Activated CD4-positive, alpha-beta T cell treated with anti-CD3 and anti-CD28 coated beads for 4 hours (primary cell): ENCODE data around the gene LHFPL3.
"Not testable (repeated sequence)": the region's sequence is repeated elsewhere in the genome, so short reads cannot be mapped to it uniquely, and the experiment has no call there.

Experiments
- DNase-seq, 2 donors: peaks; one replicate each; pipeline ENCODE4 v3.0.0-alpha.2; 2020

LHFPL3 gene

DNA sequence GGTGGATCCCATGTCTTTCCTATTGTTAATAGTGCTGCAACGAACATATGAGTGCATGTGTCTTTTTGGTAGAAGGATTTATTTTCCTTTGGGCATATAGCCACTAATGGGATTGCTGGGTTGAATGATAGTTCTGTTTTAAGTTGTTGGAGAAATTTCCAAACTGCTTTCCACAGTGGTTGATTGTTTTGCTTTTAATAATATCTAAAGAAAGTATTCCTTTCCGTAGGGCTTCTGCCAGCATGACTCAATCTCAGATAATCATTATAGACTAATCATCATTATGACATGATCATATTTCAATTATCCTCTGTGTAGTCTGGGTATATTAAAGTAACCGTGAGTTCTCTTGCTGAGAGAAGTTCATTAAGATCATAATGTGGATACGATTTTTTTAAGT, 575.4 kb downstream of the LHFPL3 start:
- DNase-seq, result no peak

DNA sequence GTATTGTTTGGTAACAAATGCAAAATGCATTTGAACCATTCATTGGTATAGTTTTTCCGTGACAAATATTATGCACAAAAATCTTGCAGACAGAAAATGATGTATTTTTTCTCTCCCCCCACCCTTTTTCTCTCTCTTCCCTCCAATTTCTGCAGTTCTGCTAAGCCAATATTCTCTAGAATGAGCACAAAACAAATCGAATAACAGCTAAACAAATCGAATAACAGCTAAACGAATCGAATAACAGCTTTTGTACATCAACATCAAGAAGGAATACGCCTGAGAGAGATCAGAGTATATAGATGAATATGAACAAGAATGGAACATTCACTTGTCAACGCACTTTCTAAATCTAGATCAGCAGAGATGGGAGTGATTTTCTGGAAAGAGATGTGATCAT, 577.6 kb downstream of the LHFPL3 start:
- no peak for DNase-seq

DNA sequence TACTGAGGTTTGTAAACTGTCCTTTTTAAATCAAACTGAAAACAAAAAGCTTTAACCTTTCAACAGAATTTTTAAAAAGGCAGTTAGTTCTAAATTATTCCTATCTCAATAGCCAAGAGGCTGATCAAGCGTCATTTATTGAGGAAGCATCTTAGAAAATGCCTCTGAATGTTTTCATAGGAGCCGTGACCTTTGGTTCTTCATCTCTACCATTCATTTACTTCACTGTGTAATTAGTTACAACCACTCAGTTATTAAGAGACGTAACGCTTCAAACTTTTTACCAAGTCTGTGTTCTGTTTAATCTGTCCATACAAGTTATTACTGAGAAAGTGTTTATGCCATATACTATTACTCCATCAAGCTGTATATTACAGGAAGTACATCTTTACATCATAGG, 578.2 kb downstream of the LHFPL3 start:
- DNase-seq, result no peak

DNA sequence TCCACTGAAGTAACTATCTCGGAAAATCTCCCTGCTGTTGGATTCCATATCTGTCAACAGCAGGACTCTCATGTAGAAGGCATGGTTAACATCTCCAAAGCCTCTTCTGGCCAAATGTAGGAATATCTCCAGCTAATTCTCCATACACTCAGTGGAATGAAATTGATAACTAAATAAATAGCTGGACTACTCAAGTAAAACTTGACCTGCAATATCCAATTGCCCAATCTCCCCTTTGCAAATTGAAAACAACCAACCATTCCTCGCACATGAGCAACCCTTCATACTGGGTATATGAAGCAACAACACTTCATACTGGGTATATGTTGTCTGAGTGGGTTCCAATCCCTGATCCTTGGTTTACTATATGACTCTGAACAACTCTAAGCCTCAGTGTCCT, 580.2 kb downstream of the LHFPL3 start:
- no peak for DNase-seq

DNA sequence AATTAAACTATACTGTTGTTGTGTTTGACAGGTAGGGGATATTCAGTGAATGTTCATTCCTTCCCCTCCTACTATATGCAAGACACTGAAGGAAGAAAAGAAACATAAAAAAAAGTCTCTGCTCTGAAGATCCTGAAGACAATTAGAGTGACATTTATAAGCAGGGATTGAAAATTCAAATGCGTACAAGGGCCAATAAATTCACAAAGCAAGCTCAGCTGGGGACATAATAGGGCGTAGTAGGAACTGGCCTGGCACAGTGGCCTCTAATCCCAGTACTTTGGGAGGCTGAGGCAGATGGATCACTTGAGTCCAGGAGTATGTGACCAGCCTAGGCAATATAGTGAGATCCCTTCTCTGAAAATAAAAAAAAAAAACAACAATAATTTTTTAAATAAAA, 580.7 kb downstream of the LHFPL3 start:
- DNase-seq, result no peak

DNA sequence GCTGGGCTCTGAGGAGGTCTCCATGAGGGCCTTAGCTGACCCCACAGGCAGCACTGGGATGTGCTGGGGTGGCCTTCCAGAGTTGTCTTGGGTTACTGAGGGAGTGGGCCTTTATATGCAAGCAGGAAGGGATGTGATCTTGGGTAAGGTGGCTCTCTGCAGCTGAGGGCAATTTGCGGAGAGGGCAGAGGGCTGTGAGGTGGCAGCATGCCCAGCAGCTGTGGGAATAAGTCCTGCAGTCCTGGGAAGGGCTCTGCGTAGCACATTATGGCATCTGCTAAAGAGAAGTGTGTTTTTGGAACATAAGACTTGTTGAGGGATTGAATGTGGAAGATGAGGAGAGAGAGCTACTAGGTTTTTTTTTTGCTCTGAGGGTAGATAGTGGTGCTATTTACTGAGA, 586.0 kb downstream of the LHFPL3 start:
- no peak for DNase-seq

DNA sequence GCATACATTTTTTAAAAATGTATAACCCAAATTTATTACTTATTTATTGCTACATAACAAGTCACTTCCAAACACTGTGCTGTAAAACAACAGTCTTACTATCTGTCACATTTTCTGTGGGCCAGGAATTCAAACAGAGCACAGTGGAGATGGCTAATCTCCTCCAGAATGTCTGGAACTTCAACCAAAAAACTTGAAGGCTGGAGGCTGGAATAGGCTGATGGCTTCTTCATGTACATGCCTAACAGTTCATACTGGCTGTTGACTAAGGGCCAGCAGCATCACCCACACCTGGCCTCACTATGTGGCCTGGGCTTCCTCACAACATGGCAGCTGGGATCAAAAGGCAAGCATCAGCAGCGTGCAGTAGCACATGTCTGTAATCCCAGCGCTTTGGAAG, 593.2 kb downstream of the LHFPL3 start:
- DNase-seq, result no peak

DNA sequence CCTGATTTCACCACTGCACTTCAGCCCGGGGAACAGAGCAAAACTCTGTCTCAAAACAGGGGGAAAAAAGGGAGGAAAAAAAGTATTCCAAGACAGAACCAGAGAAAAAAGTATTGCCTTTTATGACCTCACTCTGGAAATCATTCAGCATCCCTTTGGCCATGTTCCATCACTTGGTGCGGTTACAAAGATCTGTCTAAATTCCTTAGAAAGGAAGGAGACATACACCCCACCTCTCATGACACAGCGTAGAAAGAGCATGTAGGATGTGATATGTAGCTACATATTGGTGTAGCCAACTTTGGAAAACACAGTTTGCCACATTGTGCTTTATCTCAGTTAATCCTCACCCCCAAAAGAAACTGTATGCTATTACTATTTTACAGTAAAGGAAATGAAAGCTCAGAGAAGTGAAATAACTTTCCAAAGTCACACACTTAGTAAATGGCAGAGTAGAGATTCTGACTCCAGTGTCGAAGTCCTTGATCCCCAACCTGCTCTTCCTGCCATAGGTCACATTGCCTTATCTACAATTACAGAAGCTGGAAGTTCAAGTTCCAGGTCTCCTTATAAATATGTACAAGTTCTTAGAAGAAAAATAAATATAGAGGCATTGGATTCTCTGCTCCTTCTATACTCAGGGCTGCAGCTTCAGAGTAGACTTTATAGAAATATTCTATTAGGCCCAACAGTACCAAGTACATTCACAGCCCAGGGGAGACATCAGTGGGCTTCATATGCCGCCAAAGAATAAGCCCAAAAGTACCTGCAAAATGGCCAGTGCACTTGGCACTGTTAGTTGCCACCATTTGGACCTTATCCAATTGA, 594.0 kb downstream of the LHFPL3 start:
- DNase-seq, result no peak

DNA sequence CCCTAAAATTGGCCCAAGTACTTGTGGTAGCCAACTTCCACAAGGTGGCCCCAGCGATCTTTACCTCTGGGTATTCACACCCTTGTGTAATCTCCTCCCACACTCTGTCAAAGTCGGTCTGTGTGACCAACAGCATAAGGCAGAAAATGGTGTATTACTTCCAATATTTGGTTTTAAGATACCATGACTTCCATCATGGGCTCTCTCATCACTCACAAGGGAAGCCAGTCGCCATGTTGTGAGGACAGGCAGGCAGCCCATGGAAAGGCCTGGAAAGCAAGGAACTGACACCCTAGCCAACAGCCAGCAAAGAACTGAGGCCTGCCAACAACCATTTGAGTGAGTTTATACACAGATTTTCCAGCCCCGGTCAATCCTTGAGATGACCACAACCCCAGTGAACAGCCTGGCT, 594.6 kb downstream of the LHFPL3 start:
- DNase-seq, result peak; percentile 68 to 73

DNA sequence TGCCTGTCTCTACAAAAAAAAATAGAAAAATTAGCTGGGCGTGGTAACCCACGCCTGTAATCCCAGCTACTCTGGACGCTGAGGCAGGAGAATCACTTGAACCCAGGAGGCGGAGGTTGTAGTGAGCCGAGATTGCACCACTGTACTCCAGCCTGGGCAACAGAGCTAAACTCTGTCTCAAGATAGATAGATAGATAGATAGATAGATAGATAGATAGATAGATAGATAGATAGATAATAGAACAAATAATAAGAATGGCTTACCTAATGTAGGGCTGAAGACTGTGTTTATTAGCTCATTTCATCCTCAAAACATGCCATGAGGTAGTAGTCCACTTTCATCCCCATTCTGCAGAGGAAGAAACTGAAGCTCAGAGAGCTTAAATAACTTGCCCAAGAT, 597.8 kb downstream of the LHFPL3 start:
- not testable (repeated sequence) for DNase-seq

DNA sequence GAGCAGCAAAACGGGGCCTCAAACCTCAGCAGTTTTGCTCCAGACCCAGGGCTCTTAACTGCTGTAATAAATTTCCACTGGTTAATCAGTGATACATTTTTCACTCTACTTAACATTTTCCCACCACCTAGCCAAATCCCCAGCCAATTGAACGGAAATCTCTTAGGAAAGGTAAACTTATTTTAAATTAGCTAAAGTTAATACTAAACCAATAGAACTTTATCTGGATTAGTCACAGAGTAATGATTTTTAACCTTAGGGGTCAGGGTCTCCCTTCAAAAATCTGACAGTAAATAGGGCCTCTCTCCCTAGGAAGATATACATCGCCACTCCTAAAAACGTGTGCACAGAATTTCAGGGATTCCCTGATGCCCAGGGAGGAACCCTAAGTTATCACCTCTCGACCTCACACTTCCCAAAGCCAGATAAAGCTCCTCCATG, 598.2 kb downstream of the LHFPL3 start:
- DNase-seq, result no peak

DNA sequence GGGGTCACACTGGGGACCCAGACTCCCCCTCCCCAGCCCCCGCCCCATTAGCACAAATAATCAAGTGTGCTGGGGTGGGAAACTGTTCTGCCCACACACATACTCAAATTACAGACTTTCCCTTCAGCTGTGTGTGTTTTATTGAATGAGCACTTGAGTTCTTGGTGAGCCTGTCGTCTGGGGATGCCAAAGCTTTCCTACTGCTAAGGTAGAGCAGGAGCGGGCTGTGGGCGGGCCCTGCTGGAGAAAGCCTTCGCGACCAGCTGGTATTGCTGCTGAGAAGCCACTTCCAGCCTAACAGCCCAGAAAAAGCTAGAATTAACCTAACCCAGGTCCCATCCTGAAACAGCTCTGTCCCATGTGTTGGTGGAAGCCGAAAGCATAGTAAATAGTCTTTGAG, 598.7 kb downstream of the LHFPL3 start:
- DNase-seq, result no peak

DNA sequence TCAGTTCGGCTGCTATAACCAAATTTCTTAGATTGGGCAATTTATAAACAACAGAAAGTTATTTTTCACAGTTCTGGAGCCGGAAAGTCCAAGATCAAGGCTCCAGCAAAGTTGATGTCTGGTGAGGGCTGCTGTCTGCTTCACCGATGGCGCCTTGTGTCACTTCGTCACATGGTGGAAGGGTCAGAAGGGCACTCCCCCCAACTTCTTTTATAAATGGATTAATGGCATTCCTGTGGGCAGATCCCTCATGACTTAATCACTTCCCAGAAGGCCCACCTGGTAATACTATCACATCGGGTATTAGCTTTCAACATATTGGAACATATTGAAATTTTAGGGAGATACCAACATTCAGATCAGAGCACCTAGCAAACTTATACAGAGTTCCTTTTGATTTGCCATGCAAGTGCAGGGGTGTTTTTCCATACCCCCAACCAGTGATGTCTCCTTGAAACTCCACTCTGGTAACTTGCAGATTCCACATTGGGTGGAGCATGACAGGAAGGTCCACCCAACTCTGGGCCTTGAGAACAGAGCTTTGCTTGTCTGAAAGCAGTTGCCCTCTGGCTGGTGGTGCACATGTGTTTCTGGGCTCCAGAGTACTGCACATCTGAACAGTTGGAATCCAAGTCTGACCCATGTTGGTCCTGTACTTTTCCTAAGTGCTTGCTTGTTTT, 600.5 kb downstream of the LHFPL3 start:
- no peak for DNase-seq

DNA sequence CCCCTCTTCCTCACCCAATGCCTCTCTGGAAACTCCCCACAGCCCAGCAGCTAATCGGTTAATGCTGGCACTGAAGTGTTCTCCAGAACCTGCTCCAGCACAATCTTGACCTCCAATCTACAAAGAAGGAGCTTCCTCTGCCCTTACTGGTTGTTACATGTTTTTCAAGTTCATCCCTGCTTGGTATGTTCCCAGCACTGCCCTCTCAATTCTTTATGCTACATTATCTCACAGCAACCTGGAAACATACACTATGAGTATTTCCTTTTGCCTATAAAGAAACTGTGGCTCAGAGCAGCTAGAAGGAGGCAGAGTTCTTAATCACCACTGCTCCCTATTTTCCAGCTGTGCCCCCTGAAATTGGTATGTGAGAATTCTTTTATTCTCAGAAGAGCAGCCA, 601.5 kb downstream of the LHFPL3 start:
- no peak for DNase-seq

DNA sequence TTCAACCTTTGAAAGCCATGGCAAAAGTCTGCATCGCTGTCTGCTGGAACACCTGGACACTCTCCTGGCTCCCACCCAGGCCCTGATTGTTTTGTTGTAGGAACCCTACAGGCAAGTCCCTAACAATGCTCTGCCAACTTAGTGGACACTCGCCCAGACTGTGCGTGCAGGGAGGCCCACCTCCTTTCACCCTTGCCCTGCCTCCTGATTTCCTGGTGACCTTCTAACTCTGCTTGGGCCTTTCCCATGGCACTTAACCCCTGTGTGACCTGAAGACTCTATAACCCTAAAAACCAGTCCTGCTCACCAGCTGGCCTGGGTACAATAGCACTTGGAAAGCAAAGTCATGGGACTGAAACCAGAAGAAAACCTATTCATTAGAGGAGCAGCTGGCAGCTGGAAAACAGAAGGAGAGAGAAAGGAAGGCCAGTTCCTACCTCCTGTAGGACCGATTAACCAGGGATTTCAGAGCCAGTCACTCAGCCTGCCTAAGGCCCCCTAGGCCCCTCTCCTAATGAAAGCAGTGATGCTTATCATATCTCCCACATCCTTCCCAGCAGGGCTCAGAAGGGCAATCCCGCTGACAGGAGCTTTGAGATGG, 602.9 kb downstream of the LHFPL3 start:
- no peak for DNase-seq

DNA sequence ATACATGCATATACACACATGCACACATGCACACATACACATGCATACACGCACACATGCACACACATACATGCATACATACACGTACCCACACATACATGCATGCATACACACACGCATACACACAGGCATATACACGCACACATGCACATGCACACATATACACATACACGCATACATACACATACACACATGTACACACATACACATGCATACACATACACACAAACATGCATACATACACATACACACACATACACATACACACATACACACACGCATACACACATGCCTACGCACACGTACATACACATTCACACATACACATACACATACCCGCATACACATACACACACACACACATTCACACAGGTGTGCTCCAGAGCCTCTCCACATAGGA, 604.6 kb downstream of the LHFPL3 start:
- no peak for DNase-seq

DNA sequence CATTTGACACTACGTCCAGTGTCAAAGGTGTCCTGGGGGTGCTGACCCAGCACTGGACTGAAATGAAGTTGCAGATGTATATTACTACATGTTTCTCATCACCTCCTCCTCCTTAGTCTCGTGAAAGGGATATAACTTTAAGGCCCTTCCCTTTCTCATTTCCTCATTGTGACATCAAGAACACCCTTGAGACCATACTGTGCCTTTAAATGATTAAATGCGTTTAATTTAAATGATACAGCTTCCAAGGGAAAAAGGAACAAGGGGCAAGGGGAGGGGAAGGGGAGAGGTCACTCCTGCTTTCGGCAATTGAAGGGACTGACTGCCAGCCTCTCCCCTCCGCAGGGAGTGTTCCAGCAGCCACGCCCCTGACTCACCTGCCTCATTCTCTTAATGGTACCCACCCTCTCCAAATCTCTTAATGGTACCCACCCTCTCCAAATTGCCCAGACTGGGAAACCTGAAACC, 605.2 kb downstream of the LHFPL3 start:
- no peak for DNase-seq

DNA sequence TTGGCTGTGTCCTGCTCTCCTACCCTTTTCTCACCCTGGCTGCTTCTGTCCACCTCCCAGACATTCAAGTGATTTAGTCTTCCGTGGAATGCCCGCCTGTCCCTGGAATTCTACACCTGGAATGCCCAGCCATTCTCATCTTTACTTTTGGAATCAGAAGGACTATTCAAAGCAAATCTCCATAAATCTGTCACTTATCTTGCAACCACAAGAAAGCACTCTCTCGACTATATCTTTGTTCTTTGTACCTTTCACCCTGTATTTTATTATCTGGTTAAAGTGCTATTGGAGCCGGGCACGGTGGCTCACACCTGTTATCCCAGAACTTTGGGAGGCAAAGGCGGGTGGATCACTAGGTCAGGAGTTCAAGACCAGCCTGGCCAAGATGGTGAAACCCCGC, 606.3 kb downstream of the LHFPL3 start:
- no peak for DNase-seq

DNA sequence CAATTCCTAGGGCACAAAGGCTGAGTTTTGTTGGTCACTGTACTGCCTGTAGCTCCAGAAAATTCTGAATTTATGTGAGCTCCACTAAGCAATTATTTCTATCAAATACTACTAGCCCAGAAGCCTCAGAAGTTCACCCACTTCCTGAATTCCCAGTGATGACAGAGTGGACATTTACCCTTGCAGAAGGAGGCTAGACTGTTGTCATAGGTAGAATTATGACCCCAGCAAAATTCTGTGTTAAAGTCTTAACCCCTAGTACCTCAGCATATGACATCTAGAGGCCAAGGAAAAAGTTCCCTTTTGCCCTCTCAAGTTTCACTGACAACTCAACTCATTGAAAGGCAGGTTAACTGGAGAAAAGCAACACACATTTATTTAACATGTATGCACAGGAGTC, 606.9 kb downstream of the LHFPL3 start:
- DNase-seq, result no peak

DNA sequence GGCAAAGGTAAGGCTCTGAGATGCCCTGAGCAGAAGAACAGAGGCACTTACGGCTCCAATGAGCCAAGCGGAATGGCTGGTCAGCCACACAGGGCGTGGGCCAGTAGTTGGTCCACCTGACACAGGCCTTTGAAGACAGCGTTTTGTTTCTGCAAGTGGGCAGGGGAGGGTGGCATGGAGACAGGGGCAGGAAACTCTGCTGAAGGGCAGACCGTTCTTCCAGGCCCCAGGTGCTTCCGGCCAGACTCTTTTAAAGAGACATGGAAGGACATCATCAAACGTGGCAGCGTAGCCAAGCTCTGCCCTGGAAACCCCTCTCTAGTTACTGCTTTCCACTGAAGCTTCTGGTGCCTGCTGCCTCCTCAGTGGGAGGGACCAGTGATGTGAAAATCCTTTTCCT, 608.1 kb downstream of the LHFPL3 start:
- DNase-seq, result no peak

DNA sequence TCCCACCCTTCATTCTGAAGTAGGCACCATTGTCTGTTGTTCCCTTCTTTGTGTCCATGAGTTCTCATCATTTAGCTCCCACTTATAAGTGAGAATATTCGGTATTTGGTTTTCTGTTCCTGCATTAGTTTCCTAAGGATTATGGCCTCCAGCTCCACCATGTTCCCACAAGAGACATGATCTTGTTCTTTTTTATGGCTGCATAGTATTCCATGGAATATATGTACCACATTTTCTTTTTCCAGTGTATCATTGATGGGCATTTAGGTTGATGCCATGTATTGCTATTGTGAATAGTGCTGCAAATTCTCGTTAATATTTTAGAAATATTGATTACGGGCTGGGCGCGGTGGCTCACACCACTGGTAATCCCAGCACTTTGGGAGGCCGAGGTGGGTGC, 609.1 kb downstream of the LHFPL3 start:
- not testable (repeated sequence) for DNase-seq

DNA sequence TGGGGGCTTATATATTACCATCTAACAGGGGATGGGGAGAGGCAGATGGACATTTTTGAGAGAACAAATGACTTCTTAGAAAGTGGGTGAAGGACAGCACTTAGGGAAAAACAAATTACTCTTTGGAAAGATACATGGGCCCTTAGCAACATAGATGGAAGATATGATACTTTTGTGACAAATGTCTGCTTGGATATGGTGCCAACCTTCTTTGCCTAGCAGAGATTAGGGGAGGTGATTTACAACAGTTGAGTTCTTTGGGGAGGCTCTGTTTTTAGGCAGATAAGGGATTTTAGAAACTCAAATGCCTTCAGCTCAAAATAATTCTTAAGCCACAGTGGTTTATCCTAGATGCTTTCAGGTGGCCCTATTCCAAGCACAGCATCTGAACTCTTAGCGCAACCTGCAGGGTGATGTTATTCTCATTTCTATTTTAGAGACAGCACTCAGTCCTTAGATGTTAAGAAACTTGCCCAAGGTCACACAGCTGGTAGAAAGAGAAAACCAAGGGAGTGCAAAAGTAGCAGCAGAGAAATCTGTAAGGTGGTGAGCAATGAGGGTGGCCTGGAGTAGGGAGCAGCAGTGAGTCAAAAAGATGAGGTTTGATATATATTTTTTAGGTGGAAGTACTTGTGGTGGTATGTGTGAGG, 610.5 kb downstream of the LHFPL3 start:
- DNase-seq, result no peak

DNA sequence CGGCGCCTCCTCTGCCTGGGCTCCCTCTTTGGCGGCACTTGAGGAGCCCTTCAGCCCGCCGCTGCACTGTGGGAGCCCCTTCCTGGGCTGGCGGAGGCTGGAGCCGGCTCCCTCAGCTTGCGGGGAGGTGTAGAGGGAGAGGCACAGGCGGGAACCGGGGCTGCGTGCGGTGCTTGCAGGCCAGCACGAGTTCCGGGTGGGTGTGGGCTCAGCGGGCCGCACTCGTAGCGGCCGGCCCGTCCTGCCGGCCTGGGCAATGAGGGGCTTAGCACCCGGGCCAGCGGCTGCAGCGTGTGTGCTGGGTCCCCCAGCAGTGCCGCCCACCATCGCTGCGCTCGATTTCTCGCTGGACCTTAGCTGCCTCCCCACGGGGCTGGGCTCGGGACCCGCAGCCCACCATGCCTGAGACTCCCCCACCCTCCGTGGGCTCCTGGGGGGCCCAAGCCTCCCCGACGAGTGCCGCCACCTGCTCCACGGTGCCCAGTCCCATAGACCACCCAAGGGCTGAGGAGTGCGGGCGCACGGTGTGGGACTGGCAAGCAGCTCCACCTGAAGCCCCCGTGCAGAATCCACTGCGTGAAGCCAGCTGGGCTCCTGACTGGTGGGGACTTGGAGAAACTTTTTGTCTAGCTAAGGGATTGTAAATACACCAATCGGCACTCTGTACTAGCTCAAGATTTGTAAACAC, 611.8 kb downstream of the LHFPL3 start:
- no peak for DNase-seq
